GM21786 (cell line): Measurements from ENCODE around the gene TERT.
"Not testable (repeated sequence)": the region's sequence is repeated elsewhere in the genome, so short reads cannot be mapped to it uniquely, and the experiment has no call there.

Source experiments
- ATAC-seq: cut with Tn5 transposase; IDR thresholded peaks from one replicate; pipeline ENCODE4 v1.9.1; 2021; ENCODE audit not compliant: unreplicated experiment

The TERT gene

DNA sequence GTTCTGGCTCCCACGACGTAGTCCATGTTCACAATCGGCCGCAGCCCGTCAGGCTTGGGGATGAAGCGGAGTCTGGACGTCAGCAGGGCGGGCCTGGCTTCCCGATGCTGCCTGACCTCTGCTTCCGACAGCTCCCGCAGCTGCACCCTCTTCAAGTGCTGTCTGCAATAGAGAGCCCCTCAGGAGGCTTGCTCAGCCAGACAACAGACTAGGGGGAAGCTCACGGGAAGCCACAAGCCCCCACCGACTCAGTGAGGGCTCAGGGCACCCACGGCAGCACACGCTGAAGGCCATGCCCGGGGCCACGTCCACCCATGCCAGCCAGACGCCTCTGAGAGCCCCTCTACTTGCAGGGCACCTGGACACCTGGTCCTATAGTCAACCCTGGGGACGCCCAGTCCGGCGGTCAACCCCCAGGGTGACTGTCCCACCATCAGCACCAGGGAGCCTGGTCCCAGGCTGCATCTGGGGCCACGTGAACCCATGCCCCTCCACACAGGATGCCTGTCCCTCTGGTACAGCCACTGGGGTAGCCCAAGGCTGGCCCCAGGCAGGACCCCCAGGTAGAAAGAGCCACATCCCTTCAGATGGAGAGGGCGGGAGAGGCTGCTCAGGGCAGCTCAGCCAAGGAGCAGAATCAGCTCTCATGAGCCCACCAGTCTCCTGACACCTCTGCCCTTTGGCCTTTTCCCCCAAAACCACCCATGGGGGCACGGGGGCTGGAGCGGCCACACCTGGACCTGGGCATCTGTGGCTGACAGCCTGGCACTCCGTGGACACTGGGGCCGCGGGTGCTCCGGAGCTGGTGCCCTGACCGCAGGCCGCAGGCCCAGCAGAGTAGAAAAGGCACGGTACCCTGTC, 14.5 kb downstream of the TERT start:
- ATAC-seq = no peak

DNA sequence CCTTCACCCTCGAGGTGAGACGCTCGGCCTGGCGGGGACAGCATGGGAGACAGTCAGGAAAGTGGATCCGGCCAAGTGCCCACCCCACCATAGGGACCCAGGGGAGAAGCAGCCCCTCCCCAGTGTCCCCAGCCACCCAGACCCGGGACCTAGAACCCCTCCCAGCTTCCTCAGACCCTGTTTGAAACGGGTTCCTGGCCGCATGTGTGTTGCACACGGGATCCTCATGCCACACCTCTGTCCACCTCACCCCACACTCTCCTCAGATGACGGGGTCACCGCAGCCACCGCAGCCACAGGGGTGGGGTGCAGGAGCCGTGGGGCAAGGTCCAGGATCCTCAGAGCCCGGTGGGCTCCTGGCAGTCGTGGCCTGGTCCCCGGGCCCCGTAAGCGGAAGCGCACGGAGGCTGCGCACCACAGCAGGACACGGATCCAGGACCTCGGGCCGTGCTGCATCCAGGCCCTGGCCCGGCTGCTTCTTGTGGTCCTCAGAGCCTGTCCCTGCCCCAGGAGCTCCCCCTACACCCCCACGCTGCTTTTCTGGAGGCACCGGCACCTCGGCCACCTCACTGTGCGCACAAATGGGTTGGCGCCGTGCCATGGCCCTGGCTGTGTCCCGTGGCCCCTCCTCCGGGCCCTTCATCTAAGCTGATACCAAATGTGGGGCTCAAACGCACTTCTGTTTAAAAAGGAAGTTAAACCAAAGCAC, 15.3 kb downstream of the TERT start:
- ATAC-seq = no peak

DNA sequence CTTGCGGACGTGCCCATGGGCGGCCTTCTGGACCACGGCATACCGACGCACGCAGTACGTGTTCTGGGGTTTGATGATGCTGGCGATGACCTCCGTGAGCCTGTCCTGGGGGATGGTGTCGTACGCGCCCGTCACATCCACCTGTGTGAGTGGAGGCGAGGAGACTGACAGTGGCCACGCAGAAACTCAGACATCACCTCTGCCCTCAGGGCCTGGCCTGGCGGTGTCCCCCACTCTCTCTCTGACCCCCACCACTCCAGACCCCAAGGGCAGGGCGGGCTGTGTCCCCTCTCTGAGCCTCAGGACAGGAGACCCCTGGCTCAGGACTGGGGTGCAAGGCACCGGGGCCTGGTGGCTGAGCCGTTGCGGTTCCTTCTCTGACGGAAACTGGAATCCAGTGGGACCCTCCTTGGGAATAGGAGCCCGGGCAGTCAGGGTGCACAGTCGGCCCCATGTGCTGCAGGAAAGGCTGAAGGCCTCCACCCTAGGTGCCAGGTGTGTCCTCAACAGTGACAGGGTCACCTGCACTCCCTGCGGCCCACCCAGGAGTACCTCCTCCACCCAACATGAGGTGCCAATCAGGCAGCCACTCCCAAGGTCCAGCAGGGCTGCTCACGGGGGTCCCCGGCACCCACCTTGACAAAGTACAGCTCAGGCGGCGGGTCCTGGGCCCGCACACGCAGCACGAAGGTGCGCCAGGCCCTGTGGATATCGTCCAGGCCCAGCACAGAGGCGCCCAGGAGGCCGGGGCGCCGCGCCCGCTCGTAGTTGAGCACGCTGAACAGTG, 16.0 kb downstream of the TERT start:
- no peak for ATAC-seq

DNA sequence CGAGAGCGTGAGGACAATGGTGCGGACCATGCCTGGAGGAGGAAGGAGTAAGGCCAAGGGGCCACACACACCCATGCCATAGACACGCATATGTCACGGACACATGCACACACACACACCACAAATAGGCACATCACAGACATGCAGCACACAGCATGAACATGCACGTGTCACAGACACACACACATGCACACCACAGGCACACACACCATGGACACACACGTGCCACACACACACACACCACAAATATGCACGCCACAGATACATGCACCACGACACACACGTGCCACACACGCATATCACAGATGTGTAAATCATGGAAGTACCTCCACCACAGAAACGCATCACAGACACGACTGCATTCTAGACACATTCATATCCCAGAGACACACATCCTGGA, 16.7 kb downstream of the TERT start:
- ATAC-seq = no peak

GRCh38 chr5:1277781-1278180, 17.1 kb downstream of the TERT start:
- ATAC-seq = no peak

DNA sequence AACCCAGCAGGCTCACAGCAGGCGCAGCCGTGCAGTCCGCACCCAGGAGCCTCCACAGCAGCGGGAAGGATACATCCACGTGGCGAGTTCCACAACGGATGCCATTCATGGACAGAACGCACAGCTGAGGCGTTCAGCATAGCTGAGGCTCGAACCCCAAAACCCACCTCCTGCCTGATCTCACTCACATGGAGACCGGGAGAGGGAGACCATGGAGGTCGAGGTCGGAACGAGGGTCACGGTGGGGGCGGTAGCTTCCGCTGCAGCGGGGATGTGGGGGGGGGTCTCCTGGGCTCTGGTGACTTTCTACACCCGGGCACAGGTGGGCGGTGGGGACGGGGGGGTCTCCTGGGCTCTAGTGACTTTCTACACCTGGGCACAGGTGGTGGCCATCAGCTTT, 17.5 kb downstream of the TERT start:
- no peak for ATAC-seq

GRCh38 chr5:1276930-1277329, 17.9 kb downstream of the TERT start:
- no peak for ATAC-seq

- ATAC-seq = not testable (repeated sequence)
Measured at GRCh38 chr5:1275397-1276391, 19.2 kb downstream of the TERT start.

- no peak for ATAC-seq
Measured at GRCh38 chr5:1274471-1274870, 20.4 kb downstream of the TERT start.

DNA sequence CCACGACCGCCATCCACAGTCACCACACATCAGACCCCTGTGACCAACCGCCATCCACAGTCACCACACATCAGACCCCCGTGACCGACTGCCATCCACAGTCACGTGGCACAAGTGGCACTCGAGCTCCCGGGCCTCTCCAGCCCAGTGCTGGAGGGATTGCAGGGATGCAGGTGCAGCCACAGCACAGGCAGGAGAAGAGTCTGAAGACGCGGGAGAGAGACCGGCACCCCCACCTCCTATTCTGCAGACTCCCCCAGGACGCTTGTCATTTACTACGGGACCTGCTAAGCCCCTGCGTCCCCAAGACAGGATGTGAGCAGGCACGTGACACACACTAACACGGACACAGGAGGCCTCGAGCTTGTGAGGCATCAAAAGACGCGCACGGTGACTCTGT, 21.1 kb downstream of the TERT start:
- no peak for ATAC-seq

DNA sequence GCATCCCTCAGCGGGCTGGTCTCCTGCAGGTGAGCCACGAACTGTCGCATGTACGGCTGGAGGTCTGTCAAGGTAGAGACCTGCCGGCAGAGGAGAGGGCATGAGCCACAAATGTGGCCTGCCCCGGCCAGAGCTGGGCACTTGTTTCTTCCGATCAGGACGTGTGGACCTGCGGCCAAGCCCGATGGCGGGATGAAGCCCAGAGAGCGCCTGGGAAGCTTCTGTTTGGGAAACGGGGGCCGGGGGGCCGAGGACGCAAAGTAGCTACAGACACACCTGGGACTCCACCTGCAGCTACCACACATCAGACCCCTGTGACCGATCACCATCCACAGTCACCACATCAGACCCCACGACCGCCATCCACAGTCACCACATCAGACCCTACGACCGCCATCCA, 22.7 kb downstream of the TERT start:
- ATAC-seq = no peak

GRCh38 chr5:1270933-1271914, 23.6 kb downstream of the TERT start:
- ATAC-seq = no peak

DNA sequence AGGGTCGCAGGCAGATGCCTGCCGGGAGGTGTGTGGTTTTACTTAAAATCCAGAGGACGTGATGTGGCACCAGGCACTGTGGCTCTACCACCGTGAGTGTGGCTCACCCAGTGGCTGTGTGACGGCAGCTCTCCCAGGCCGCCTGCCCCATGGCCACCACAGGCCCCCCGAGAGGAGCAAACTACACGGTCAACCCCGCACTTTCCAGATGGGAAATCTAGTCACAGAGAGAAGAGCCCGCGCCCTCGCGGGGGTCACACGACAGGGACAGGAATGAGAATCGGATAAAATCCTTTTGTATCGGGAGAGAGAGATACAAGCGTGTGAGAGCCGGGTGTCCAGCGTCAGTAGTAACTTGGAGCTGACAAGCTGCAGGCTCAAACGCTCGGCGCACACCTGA, 24.4 kb downstream of the TERT start:
- no peak for ATAC-seq

- no peak for ATAC-seq
Measured at GRCh38 chr5:1268666-1269065, 26.2 kb downstream of the TERT start.

DNA sequence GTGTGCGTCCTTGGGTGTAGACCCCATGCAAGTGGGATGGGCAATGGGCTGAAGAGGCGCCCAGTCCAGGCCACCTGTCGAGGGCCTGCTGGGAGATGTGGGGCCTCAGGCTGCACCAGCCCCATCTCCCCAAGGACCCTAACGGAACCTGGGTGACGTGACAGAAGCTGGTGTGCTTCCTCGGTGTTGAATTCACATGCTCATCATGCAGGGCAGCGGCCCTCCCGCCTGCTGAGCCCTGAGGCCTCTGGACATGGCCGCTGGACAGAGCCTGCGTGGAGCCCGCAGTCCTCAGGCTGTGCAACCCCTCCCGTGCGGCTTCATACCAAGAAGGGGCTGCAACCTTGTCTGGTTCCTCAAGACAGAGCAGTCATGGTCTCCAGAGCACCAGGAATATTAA, 26.8 kb downstream of the TERT start:
- no peak for ATAC-seq

GRCh38 chr5:1267464-1267863, 27.4 kb downstream of the TERT start:
- ATAC-seq = not testable (repeated sequence)

GRCh38 chr5:1266791-1267190, 28.1 kb downstream of the TERT start:
- no peak for ATAC-seq

DNA sequence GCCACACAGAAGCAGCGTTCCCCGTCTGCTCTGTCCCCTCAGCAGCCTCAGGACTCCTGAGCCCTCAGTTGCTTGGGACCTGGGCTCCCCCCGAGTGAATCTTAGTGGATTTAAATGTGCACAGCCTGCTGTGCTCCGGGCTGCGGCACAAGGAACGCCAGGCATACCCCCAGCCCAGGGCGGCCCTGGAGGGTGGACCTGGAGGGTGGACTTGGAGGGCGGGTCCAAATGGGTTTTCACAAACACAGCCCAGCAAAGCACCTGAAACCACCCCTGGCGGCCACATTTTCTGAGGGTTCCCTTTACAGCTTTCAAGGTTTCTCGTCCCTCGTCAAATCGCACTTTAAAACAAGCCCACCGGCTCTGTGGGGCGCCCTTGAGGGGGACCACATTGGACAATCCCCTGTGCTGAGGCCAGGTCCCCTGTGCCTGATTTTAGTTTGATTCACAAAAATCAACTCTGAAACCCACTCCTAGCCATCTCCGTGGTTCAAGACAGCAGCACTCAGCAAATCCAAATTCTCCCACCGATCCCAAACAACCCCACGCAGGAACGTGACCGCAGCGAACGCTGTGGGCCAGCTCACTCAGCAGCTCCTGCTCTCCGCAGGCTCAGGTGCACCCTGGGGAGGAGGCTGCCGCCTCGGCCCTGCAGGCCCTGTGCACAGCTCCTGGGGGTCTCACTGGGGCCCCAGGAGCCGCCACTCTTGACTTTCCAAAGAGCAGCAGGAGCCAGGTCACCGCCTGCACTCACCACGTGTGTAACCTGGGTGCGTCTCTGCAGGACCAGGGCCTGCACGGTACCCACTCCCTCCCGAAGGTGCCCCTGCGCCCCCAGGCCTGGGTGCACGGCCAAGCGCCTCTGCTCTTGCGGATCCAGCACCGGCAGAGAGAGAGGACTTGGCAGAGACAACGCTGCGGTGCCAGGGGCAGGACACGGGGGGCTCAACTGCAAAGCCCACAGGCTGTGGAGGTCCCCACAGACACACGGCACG, 29.1 kb downstream of the TERT start:
- no peak for ATAC-seq
